H1 (cell line): Measurements from ENCODE around the gene TTC4. TPM values are rescaled to one million over a fixed set of nuclear protein-coding genes. Genes with fewer than 3 reads are reported as not detected.

Experiments used
- CBX8 ChIP-seq: fragments of 300-800, 300-1000 bp; sonication (generic); IDR thresholded peaks from 2 replicates; pipeline ENCODE4 v1.7.1; 2016; ENCODE audit warnings: low read depth, low read length, borderline replicate concordance
- JUN ChIP-seq: IDR thresholded peaks from 2 replicates; pipeline ENCODE4 v1.6.1; 2011; ENCODE audit warnings: low read depth, mild to moderate bottlenecking, improper control_type of control experiment, low read length
- KDM5A ChIP-seq: fragments of 200-600 bp; IDR thresholded peaks from 2 replicates; pipeline ENCODE4 v1.7.1; 2012; ENCODE audit warnings: mild to moderate bottlenecking, low read length, inconsistent platforms, mixed read lengths
- POLR2AphosphoS5 ChIP-seq: IDR thresholded peaks from 2 replicates; pipeline ENCODE4 v1.6.1; 2011; ENCODE audit warnings: low read depth, low read length
- POU5F1 ChIP-seq: IDR thresholded peaks from 2 replicates; pipeline ENCODE4 v1.6.1; 2011; ENCODE audit warnings: low read depth, mild to moderate bottlenecking, low read length, moderate library complexity
- TAF1 ChIP-seq: IDR thresholded peaks from 2 replicates; pipeline ENCODE4 v1.6.1; 2011; ENCODE audit warnings: mild to moderate bottlenecking, low read depth, low read length
- TAF7 ChIP-seq: optimal IDR thresholded peaks from 2 replicates; pipeline ENCODE3; 2011; ENCODE audit warnings: low read depth, mild to moderate bottlenecking, inconsistent platforms, low read length, moderate library complexity, borderline replicate concordance
- TBP ChIP-seq: IDR thresholded peaks from 2 replicates; pipeline ENCODE4 v1.6.1; 2011; ENCODE audit warnings: low read depth, low read length, improper control_type of control experiment
- YY1 ChIP-seq: IDR thresholded peaks from 2 replicates; pipeline ENCODE4 v1.6.1; 2011; ENCODE audit warnings: low read depth, mild to moderate bottlenecking, low read length
- polyA plus RNA-seq, 7 experiments: library from polyadenylated mRNA; depleted of rRNA in 3 of 7; stranded (reverse) in 5 of 7; unstranded in 2 of 7; fragments of >200 nt in 5 of 7; fragments of 200-250 nt in 2 of 7; gene quantifications; 1 replicate in 5 of 7; 2 replicates in 1 of 7; 4 replicates in 1 of 7; pipeline versions ENCODE4 v1.2.1 to v1.2.3, GENCODE V29; 2011 to 2013; ENCODE audit warnings: missing spikeins in 2 of 7, mixed read lengths in 2 of 7
- total RNA-seq: library from RNA; stranded (reverse); fragmentation: NEBNext Ultra II Directional; extraction: Animal tissue kit (Norgen Biotek cat#: 25700); gene quantifications from 2 replicates; pipeline ENCODE4 v1.2.1, GENCODE V29; 2021
- TF ChIP-seq, protein P1 (sequence below): IDR thresholded peaks from 2 replicates; pipeline ENCODE4 v1.6.1; 2012; ENCODE audit warnings: inconsistent platforms
- TF ChIP-seq, protein P2 (sequence below): IDR thresholded peaks from 2 replicates; pipeline ENCODE4 v1.6.1; 2012; ENCODE audit warnings: low read length, inconsistent platforms
- TF ChIP-seq, protein P3 (sequence below), 3 experiments: IDR thresholded peaks; 1 replicate in 2 of 3; 2 replicates in 1 of 3; pipeline versions ENCODE4 v1.5.1 to v1.6.1; 2011; ENCODE audit warnings: low read length in 3 of 3, mild to moderate bottlenecking in 3 of 3, inconsistent platforms in 2 of 3, low read depth in 1 of 3, moderate library complexity in 1 of 3; ENCODE audit not compliant: insufficient read depth in 1 of 3; ENCODE audit errors: control extremely low read depth in 1 of 3

The TTC4 gene
- total and polyA plus RNA-seq, 2 of the 8 experiments (the other 6 are each of a cell fraction or from before 2014, with no cell fraction given), result 21.0 to 25.1 TPM

DNA sequence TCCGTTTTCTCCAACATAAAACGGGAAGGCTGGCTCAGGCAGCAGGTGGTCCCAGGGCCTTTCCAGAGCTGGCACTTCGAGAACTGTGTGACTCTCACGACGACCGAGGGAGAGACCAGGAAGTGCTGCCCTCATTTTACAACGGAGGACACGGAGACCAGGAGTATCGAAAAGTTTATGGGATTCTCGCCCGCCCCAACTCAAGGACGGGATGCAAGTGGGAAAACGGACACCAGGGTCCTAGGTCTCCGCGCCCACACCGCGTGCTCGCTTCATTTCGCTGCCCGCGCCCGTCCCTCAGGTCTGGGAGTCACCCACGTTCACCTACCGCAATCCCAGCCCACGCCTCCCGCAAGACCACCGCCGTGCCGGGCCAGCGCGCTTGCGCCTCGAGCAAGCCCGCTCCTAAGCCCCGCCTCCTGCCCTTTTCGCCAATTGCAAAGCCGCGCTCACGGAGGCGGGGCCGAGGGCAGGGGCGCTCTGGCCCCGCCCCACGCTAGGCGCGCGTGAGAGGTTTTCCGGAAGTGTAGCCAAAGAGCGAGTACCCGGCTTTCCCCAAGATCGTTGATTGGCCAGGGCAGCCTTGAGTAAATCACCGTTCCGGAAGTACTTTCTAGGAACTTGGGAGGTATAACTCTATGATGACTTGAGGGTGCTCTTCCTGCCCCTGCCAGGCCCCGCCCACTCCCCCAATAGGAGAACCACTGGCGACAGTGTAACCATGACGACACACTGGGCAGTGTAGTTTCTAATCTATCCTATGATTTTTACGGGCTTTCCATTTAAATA, 48.7 kb downstream of the TTC4 start, which contains the start of gene PARS2 (continued):
- TF ChIP-seq, protein P1, sequence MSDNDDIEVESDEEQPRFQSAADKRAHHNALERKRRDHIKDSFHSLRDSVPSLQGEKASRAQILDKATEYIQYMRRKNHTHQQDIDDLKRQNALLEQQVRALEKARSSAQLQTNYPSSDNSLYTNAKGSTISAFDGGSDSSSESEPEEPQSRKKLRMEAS, result peak; percentile 70; the same call in 1 of the 2 replicates
- TF ChIP-seq TAF7 (peak; percentile 43), YY1 (no peak), TBP (peak; percentile 40), POLR2AphosphoS5 (peak; percentile 95), JUN (no peak), POU5F1 (no peak), TAF1 (peak; percentile 81), KDM5A (no peak), CBX8 (no peak)
- TF ChIP-seq, protein P2, sequence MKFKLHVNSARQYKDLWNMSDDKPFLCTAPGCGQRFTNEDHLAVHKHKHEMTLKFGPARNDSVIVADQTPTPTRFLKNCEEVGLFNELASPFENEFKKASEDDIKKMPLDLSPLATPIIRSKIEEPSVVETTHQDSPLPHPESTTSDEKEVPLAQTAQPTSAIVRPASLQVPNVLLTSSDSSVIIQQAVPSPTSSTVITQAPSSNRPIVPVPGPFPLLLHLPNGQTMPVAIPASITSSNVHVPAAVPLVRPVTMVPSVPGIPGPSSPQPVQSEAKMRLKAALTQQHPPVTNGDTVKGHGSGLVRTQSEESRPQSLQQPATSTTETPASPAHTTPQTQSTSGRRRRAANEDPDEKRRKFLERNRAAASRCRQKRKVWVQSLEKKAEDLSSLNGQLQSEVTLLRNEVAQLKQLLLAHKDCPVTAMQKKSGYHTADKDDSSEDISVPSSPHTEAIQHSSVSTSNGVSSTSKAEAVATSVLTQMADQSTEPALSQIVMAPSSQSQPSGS, result no peak
- TF ChIP-seq, protein P3, sequence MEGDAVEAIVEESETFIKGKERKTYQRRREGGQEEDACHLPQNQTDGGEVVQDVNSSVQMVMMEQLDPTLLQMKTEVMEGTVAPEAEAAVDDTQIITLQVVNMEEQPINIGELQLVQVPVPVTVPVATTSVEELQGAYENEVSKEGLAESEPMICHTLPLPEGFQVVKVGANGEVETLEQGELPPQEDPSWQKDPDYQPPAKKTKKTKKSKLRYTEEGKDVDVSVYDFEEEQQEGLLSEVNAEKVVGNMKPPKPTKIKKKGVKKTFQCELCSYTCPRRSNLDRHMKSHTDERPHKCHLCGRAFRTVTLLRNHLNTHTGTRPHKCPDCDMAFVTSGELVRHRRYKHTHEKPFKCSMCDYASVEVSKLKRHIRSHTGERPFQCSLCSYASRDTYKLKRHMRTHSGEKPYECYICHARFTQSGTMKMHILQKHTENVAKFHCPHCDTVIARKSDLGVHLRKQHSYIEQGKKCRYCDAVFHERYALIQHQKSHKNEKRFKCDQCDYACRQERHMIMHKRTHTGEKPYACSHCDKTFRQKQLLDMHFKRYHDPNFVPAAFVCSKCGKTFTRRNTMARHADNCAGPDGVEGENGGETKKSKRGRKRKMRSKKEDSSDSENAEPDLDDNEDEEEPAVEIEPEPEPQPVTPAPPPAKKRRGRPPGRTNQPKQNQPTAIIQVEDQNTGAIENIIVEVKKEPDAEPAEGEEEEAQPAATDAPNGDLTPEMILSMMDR (IDR thresholded peaks at IDR 0.05; ENCODE audit: control extremely low read depth in 1 of 3, insufficient read depth in 1 of 3, low read depth in 1 of 3, low read length in 3 of 3), result peak in 1 of 3 experiments; percentile 9; a peak in 1 of 4 replicates
